CD4-positive, CD25-positive, alpha-beta regulatory T cell (primary cell): ENCODE measurements around the gene CDHR1. TPM values are rescaled to one million over a fixed set of nuclear protein-coding genes. Genes with fewer than 3 reads are reported as not detected.
A peak's percentile ranks its signal among the peaks of the same experiment; 100 is the strongest.

Experiments used
- ATAC-seq, 2 donors: fragments of 150-1000 bp; cut with Tn5 transposase; one replicate each; pipeline ENCODE4 v1.10.0; 2021; ENCODE audit warnings: low read depth in 2 of 2, moderate number of reproducible peaks in 2 of 2, moderate library complexity in 1 of 2
- DNase-seq, 3 donors: peaks; one replicate each; pipeline versions ENCODE4 v3.0.0 to v3.0.0-alpha.2; 2012 to 2022; ENCODE audit warnings: mixed read lengths in 1 of 3
- H3K27ac ChIP-seq: one replicate; pipeline ENCODE4 v1.7.0; 2013; ENCODE audit warnings: mild to moderate bottlenecking, low read length; ENCODE audit not compliant: insufficient read depth, poor library complexity, severe bottlenecking
- H3K27me3 ChIP-seq: one replicate; pipeline ENCODE4 v1.7.0; 2013; ENCODE audit warnings: low read length; ENCODE audit not compliant: control insufficient read depth, insufficient read depth
- H3K36me3 ChIP-seq: one replicate; pipeline ENCODE4 v1.7.0; 2013; ENCODE audit warnings: mild to moderate bottlenecking, low read length, moderate library complexity; ENCODE audit not compliant: control insufficient read depth, insufficient read depth
- H3K4me1 ChIP-seq: 2 replicates; pipeline ENCODE4 v1.7.0; 2013; ENCODE audit warnings: mild to moderate bottlenecking, low read length; ENCODE audit not compliant: insufficient read depth, control insufficient read depth, poor library complexity, severe bottlenecking
- H3K4me3 ChIP-seq: one replicate; pipeline ENCODE4 v1.7.0; 2013; ENCODE audit warnings: low read depth, mild to moderate bottlenecking, low read length, moderate library complexity
- H3K9me3 ChIP-seq, 2 experiments: 1 replicate in 1 of 2; 2 replicates in 1 of 2; pipeline ENCODE4 v1.7.0; 2013; ENCODE audit warnings: low read length in 2 of 2, mild to moderate bottlenecking in 1 of 2, moderate library complexity in 1 of 2; ENCODE audit not compliant: control insufficient read depth in 2 of 2
- H3K27ac Mint-ChIP-seq, 3 donors: one replicate each; pipeline ENCODE4 v1.8.0; 2020 to 2022; ENCODE audit warnings: mild to moderate bottlenecking in 3 of 3, mixed read lengths in 3 of 3, moderate library complexity in 2 of 3
- H3K27me3 Mint-ChIP-seq: one replicate; pipeline ENCODE4 v1.8.0; 2022; ENCODE audit warnings: mild to moderate bottlenecking, mixed read lengths
- H3K36me3 Mint-ChIP-seq: one replicate; pipeline ENCODE4 v1.8.0; 2020; ENCODE audit warnings: mixed read lengths
- H3K4me1 Mint-ChIP-seq, 4 donors: one replicate each; pipeline ENCODE4 v1.8.0; 2020 to 2022; ENCODE audit warnings: mixed read lengths in 4 of 4, mild to moderate bottlenecking in 1 of 4
- H3K4me3 Mint-ChIP-seq, 4 donors: one replicate each; pipeline ENCODE4 v1.8.0; 2020 to 2022; ENCODE audit warnings: mild to moderate bottlenecking in 4 of 4, mixed read lengths in 4 of 4, moderate library complexity in 3 of 4
- H3K9me3 Mint-ChIP-seq, 7 donors: one replicate each; pipeline ENCODE4 v1.8.0; 2020 to 2022; ENCODE audit warnings: mixed read lengths in 7 of 7, mild to moderate bottlenecking in 3 of 7, moderate library complexity in 2 of 7
- polyA plus RNA-seq, 4 donors: library from polyadenylated mRNA; unstranded; fragments of 300-500 nt; fragmentation: Illumina TruSeq; gene quantifications; one replicate each; pipeline ENCODE4 v1.2.3, GENCODE V29; 2021
- total RNA-seq: library from RNA; stranded (reverse); gene quantifications from one replicate; pipeline ENCODE4 v1.2.3, GENCODE V29; 2022

CDHR1 gene
- total and polyA plus RNA-seq, 5 donors from 2014 or later: 0.25 to 0.28 TPM; not detected in 3

DNA sequence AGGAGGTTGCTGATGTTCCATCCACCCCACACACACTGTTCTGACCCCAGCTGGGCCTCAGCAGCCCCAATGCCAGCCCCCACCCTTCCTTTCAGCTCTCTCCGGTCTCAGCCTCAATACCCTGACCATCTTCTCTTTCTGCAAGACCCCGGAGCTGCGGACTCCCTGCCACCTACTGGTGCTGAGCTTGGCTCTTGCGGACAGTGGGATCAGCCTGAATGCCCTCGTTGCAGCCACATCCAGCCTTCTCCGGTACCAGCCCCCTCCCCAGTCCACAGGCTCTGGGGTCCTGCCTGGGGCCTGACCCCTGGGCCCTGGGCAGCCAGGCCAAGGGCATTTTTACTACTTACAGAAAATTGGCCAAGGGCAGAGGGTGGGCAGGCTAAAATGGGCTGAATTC lies 53.2 kb downstream of the CDHR1 start:
- H3K4me1 ChIP-seq: no peaks in the 10 kb centered on the region
- no peaks in the 10 kb centered on the region for H3K36me3 ChIP-seq
- Mint-ChIP-seq H3K4me1 (no peaks in the 10 kb centered on the region), H3K27me3 (peaks cover 6% of the 10 kb centered on the region), H3K9me3 (no peaks in the 10 kb centered on the region), H3K4me3 (no peak overlapping the region), H3K27ac (no peak overlapping the region), H3K36me3 (no peaks in the 10 kb centered on the region)
- DNase-seq: no peak
- ATAC-seq: no peak
- no peak overlapping the region for H3K4me3 ChIP-seq
- H3K27ac ChIP-seq: no peak overlapping the region
- no peaks in the 10 kb centered on the region for H3K27me3 ChIP-seq
- no peaks in the 10 kb centered on the region for H3K9me3 ChIP-seq

DNA sequence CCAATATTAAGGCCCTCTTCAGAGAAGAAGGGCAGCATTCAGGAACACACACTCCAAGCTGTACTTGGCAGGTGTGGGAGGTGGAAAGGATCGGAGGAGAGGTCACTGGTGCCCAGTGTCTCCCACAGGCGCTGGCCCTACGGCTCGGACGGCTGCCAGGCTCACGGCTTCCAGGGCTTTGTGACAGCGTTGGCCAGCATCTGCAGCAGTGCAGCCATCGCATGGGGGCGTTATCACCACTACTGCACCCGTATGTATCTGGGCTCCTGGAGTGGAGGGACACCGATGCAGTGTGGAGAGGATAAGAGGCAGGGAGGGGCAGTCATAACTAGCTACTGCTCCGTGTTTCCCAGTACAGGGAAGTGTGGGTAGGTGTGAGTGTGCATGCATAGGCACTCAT lies 54.5 kb downstream of the CDHR1 start:
- DNase-seq: no peak
- Mint-ChIP-seq H3K27ac (no peak overlapping the region), H3K4me1 (no peaks in the 10 kb centered on the region), H3K36me3 (no peaks in the 10 kb centered on the region), H3K27me3 (peaks cover 6% of the 10 kb centered on the region), H3K9me3 (no peaks in the 10 kb centered on the region), H3K4me3 (no peak overlapping the region)
- Histone ChIP-seq H3K36me3 (no peaks in the 10 kb centered on the region), H3K4me1 (no peaks in the 10 kb centered on the region), H3K27me3 (no peaks in the 10 kb centered on the region), H3K27ac (no peak overlapping the region), H3K9me3 (no peaks in the 10 kb centered on the region), H3K4me3 (no peak overlapping the region)
- ATAC-seq: no peak

DNA sequence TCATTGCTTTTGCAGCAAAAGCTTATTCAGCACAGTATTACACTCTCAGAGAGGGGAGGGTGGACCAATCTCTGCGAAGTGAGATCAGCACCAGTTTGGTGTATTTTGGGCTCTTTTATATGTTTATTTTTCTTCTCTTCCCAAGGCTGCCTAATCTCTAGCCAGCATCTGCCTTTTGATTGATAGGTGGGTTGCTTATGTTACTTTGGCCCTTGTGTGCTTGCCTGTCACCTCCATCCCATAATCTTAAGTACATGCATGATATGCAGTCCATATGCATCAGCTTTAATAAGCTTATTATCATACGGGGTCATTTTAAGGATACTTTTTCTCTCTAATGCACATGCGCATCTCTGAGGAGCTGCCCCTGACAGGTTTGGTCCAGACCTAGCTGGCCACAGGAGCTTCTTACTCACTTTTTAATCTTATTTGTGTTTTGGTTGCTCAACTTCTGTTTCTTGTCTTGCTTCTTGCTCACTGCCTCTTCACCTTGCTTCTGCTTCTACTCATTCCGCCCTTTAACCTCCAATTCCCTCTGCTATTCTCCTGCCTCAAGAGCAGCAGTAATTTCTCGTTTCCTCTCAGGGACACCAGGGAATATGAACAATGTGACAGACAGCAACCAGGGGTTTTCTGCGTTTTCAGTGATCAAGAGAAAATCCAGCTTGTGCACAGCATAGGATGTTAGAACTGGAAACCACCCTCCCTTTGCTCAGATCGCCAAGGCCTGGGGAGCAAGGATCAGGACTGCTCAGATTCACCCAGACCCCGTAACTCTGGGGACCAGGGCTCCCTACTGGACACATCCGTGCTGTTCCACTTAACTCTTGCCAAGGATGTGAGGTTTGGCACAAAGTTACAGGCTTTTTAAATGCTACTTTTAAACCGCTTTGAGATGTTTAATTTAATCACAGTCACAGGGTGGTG lies 60.5 kb downstream of the CDHR1 start:
- H3K4me1 Mint-ChIP-seq: peaks cover 0 to 4% (median 0%) of the 10 kb centered on the region in 4 donors
- H3K27me3 Mint-ChIP-seq: peaks cover 7% of the 10 kb centered on the region
- H3K4me3 Mint-ChIP-seq: no peak overlapping the region
- Histone ChIP-seq H3K27me3 (peaks cover 4% of the 10 kb centered on the region), H3K36me3 (no peaks in the 10 kb centered on the region), H3K27ac (no peak overlapping the region), H3K9me3 (no peaks in the 10 kb centered on the region), H3K4me1 (peaks cover 3% of the 10 kb centered on the region), H3K4me3 (no peak overlapping the region)
- H3K36me3 Mint-ChIP-seq: no peaks in the 10 kb centered on the region
- peak overlapping the region in 1 of 3 donors; percentile 34 for H3K27ac Mint-ChIP-seq
- H3K9me3 Mint-ChIP-seq: no peaks in the 10 kb centered on the region
- ATAC-seq (no peak), DNase-seq (no peak)

DNA sequence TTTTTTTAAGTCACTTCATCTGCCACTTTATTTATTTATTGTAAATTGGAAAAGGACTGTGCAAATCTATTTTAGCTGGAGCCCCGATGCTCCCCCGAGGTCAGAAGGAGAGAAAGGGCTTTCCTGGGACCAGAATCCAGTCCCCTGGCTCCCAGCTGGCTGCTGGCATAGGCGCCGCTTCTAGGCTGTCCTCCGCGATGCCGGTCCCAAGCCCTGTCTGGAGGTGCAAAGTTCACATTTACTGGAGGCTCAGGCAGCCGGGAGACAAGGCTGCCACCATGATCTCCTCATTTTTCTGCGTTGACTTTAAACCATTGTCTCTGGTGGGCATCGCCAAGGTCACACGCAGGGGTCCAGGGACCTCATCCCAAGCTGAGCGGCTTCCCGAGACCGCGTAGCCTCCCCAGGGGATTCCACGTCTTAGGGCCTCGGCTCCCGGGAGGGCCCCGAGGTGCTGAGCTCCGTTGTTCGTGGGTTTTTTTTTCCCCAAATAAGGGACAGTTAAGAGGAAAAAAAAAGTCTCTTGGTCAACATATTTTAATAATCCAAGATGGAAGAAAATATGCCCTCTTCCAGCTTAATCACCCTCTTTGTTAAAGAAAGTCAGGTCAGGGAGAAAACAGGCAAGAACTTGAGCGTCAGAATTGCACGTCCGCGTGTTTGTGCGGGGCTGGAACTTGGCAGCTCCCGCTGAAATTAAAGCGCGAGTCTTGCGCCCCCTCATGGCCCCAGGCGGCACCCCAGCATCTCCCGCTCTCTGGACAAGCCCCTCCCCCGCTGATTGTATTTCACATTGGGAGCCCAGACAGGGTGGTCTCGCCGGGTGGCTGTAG lies 62.4 kb downstream of the CDHR1 start:
- Histone ChIP-seq H3K9me3 (no peaks in the 10 kb centered on the region), H3K4me1 (peaks cover 3% of the 10 kb centered on the region), H3K27ac (no peak overlapping the region), H3K36me3 (no peaks in the 10 kb centered on the region), H3K4me3 (no peak overlapping the region), H3K27me3 (peaks cover 4% of the 10 kb centered on the region)
- peaks cover 0 to 4% (median 0%) of the 10 kb centered on the region in 4 donors for H3K4me1 Mint-ChIP-seq
- no peaks in the 10 kb centered on the region for H3K36me3 Mint-ChIP-seq
- peaks cover 8% of the 10 kb centered on the region for H3K27me3 Mint-ChIP-seq
- ATAC-seq (no peak), DNase-seq (peak in 2 of 3 donors; percentile 5 to 47)
- no peaks in the 10 kb centered on the region for H3K9me3 Mint-ChIP-seq
- H3K27ac Mint-ChIP-seq: peak overlapping the region in 1 of 3 donors; percentile 12
- no peak overlapping the region for H3K4me3 Mint-ChIP-seq

DNA sequence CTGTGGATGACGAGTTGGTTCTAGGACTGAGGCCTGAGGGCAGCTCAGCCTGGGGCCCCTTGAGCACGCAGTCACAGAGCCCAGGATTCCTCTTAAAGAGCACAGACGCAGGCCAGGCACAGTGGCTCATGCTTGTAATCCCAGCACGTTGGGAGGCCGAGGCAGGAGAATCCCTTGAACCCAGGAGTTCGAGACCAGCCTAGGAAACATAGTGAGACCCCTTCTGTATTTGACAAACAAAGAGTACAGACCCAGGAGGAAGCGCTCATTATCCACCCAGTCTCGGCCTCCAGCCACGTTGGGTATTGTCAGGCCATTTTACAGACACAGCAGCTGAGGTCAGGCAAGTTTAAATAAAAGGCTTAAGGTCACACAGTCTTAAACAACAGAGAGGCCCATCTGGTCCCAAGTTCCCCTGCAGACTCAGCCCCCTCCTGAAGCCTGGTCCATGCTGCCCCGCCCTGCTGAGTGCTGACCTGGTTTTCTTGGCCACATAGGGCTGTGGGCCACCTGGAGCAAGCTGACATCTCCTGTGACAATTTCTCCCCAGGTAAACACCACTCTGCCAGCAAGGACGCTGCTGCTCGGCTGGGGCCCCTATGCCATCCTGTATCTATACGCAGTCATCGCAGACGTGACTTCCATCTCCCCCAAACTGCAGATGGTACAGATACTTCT lies 63.1 kb downstream of the CDHR1 start:
- no peak overlapping the region for H3K4me3 Mint-ChIP-seq
- no peak for ATAC-seq

DNA sequence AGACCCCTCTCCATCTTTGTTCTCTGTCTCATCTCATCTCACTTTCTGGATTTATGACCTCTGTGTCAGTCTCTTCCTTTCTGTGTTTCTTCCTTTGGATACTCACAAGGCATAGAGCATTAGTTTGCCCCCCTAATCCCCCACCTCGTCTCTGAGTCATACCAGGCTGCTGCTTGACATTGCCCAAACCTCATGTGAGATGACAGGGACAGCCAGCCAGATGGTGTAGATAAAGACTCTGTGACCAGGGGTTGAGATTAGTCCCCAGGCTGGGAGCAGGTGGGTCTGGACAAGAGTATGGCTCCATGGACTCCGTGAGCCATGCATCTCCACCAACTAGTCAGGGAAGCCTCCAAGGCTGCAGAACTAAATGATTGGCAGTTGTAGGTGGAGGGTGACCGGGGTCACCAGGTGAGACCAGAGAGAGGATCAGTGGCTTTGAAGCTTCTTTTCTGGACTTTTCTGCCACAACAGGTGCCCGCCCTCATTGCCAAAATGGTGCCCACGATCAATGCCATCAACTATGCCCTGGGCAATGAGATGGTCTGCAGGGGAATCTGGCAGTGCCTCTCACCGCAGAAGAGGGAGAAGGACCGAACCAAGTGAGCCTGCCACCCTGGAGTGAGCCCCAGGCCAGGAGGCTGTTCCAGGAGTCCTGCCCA lies 63.8 kb downstream of the CDHR1 start:
- Histone ChIP-seq H3K9me3 (no peaks in the 10 kb centered on the region), H3K36me3 (no peaks in the 10 kb centered on the region), H3K4me3 (no peak overlapping the region), H3K27me3 (peaks cover 4% of the 10 kb centered on the region), H3K27ac (no peak overlapping the region), H3K4me1 (peaks cover 3% of the 10 kb centered on the region)
- no peak for ATAC-seq
- Mint-ChIP-seq H3K4me1 (peaks cover 0 to 4% (median 0%) of the 10 kb centered on the region in 4 donors), H3K36me3 (no peaks in the 10 kb centered on the region), H3K4me3 (no peak overlapping the region), H3K27ac (peak overlapping the region in 1 of 3 donors; percentile 0), H3K9me3 (no peaks in the 10 kb centered on the region), H3K27me3 (peaks cover 15% of the 10 kb centered on the region)
- no peak for DNase-seq

More for the DNA sequence above, 63.1 kb downstream of the CDHR1 start:
- Mint-ChIP-seq H3K27me3 (peaks cover 12% of the 10 kb centered on the region), H3K36me3 (no peaks in the 10 kb centered on the region), H3K9me3 (no peaks in the 10 kb centered on the region), H3K27ac (peak overlapping the region in 1 of 3 donors; percentile 0), H3K4me1 (peaks cover 0 to 4% (median 0%) of the 10 kb centered on the region in 4 donors)
- no peaks in the 10 kb centered on the region for H3K36me3 ChIP-seq
- no peak overlapping the region for H3K4me3 ChIP-seq
- no peak for DNase-seq
- no peaks in the 10 kb centered on the region for H3K9me3 ChIP-seq
- no peak overlapping the region for H3K27ac ChIP-seq
- H3K27me3 ChIP-seq: peaks cover 4% of the 10 kb centered on the region
- peaks cover 3% of the 10 kb centered on the region for H3K4me1 ChIP-seq
